B cell (primary cell): ENCODE data around the gene MMGT1.

Experiments
- CTCF ChIP-seq: fragments of 200-600 bp; IDR thresholded peaks from one replicate; pipeline ENCODE4 v1.8.0; 2022; ENCODE audit warnings: antibody characterized with exemption, mild to moderate bottlenecking
- EZH2 ChIP-seq: IDR thresholded peaks from 2 replicates; pipeline ENCODE4 v1.6.1; 2012; ENCODE audit warnings: borderline replicate concordance, low read depth, mild to moderate bottlenecking, moderate library complexity, low read length; ENCODE audit not compliant: insufficient read depth, poor library complexity, severe bottlenecking

DNA sequence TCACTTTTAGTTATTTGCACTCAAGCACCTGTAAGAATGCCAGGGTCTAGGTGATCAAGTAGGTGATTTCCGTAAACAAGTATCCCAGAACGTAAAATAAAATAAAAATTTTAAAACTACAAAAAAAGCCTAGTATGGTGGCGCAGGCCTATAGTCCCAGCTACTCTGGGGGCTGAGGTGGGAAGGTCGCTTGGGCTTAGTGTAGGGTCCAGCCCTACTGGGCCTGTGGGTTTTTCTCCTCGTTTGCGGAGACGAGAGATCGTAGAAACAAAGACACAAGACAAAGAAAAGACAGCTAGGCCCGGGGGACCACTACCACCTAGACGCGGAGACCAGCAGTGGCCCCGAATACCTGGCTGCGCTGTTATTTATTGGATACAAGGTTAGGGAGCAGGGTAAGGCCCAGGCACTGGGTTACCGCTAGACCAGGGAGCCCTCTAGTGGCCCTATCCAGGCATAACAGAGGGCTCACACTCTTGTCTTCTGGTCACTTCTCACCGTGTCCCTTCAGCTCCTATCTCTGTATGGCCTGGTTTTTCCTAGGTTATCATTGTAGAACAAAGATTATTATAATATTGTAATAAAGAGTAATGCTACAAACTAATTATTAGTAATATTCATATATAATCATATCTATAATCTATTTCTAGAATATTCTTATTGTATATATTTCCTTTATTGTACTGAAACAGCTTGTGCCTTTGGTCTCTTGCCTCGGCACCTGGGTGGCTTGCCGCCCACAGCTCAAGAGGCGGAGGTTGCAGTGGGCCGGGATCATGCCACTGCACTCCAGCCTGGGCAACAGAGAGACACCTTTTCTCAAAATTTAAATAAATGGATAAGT, 41.9 kb downstream of the MMGT1 start:
- TF ChIP-seq CTCF (peak; percentile 74), EZH2 (no peak)
